ENCODE measurements around the gene CLEC16A.
"Not testable (repeated sequence)": the region's sequence is repeated elsewhere in the genome, so short reads cannot be mapped to it uniquely, and the experiment has no call there.

CLEC16A gene

GRCh38 chr16:11101283-11101682 lies 156.9 kb downstream of the CLEC16A start:
- DNase-seq (ENCODE audit: low spot score): no peak

- DNase-seq (ENCODE audit: low spot score): no peak
Observed at GRCh38 chr16:11101695-11102522, 157.5 kb downstream of the CLEC16A start.

GRCh38 chr16:11102523-11102898 lies 158.1 kb downstream of the CLEC16A start:
- no peak for DNase-seq (ENCODE audit: low spot score)

GRCh38 chr16:11103301-11103700 lies 158.9 kb downstream of the CLEC16A start:
- DNase-seq (ENCODE audit: low spot score): not testable (repeated sequence)

- no peak for DNase-seq (ENCODE audit: low spot score)
Observed at GRCh38 chr16:11104168-11105037, 160.0 kb downstream of the CLEC16A start.

GRCh38 chr16:11105038-11105903 lies 160.9 kb downstream of the CLEC16A start:
- peak; percentile 74 for DNase-seq (ENCODE audit: low spot score)

GRCh38 chr16:11106726-11107125 lies 162.4 kb downstream of the CLEC16A start:
- no peak for DNase-seq (ENCODE audit: low spot score)

GRCh38 chr16:11107780-11108465 lies 163.6 kb downstream of the CLEC16A start:
- DNase-seq (ENCODE audit: low spot score): no peak

GRCh38 chr16:11108466-11108805 lies 164.1 kb downstream of the CLEC16A start:
- no peak for DNase-seq (ENCODE audit: low spot score)

GRCh38 chr16:11109566-11109965 lies 165.2 kb downstream of the CLEC16A start:
- DNase-seq (ENCODE audit: low spot score): no peak

- DNase-seq (ENCODE audit: low spot score): no peak
Observed at GRCh38 chr16:11111150-11111549, 166.8 kb downstream of the CLEC16A start.

GRCh38 chr16:11111856-11112634 lies 167.7 kb downstream of the CLEC16A start:
- DNase-seq (ENCODE audit: low spot score): no peak

GRCh38 chr16:11112723-11113348 lies 168.5 kb downstream of the CLEC16A start:
- no peak for DNase-seq (ENCODE audit: low spot score)

GRCh38 chr16:11114366-11115164 lies 170.2 kb downstream of the CLEC16A start:
- peak; percentile 40 for DNase-seq (ENCODE audit: low spot score)

- no peak for DNase-seq (ENCODE audit: low spot score)
Observed at GRCh38 chr16:11117576-11118211, 173.3 kb downstream of the CLEC16A start.

- DNase-seq (ENCODE audit: low spot score): no peak
Observed at GRCh38 chr16:11118479-11118878, 174.1 kb downstream of the CLEC16A start.

GRCh38 chr16:11121083-11121608 lies 176.8 kb downstream of the CLEC16A start:
- no peak for DNase-seq (ENCODE audit: low spot score)

- no peak for DNase-seq (ENCODE audit: low spot score)
Observed at GRCh38 chr16:11121914-11122692, 177.7 kb downstream of the CLEC16A start.
